IPS-15b (cell line): Measurements from ENCODE around the gene DMGDH.

Experiments used
- H3K27me3 ChIP-seq: one replicate; pipeline ENCODE4 v1.6.1; 2013; ENCODE audit warnings: low read length; ENCODE audit not compliant: control insufficient read depth, insufficient read depth
- H3K36me3 ChIP-seq: one replicate; pipeline ENCODE4 v1.6.1; 2013; ENCODE audit warnings: low read length; ENCODE audit not compliant: control insufficient read depth, insufficient read depth
- H3K4me1 ChIP-seq: one replicate; pipeline ENCODE4 v1.6.1; 2013; ENCODE audit warnings: mild to moderate bottlenecking, low read length; ENCODE audit not compliant: control insufficient read depth, insufficient read depth
- H3K4me3 ChIP-seq: one replicate; pipeline ENCODE4 v1.5.1; 2013; ENCODE audit warnings: low read depth, low read length
- H3K9ac ChIP-seq: one replicate; pipeline ENCODE4 v1.6.1; 2013; ENCODE audit warnings: low read depth, mild to moderate bottlenecking, low read length
- H3K9me3 ChIP-seq: one replicate; pipeline ENCODE4 v1.6.1; 2013; ENCODE audit warnings: mild to moderate bottlenecking, low read length; ENCODE audit not compliant: control insufficient read depth, insufficient read depth

Gene DMGDH

DNA sequence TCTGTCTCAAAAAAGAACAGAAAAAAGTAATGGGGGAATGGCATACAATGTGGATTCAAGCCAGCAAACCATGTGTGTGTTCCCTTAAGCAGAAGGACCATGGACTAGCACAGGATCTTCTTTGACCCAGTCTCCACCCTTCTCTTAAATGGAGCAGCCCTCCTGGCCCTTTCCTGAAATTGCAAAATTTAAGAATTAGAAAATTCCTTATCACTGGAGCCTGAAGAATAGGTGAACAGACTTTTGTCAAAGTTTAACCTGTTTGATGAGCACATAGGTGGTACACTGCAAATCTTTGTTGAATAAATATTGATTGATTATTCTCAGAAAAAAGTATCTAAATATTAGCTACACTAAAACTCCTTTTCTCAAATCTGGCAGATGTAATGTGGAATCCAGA is 12.6 kb downstream of the DMGDH start:
- Histone ChIP-seq H3K9me3 (no peaks in the 10 kb centered on the region), H3K9ac (no peak overlapping the region), H3K27me3 (no peaks in the 10 kb centered on the region), H3K4me3 (no peak overlapping the region), H3K36me3 (no peaks in the 10 kb centered on the region), H3K4me1 (no peaks in the 10 kb centered on the region)

- no peak overlapping the region for H3K4me3 ChIP-seq
- H3K27me3 ChIP-seq = no peaks in the 10 kb centered on the region
- no peaks in the 10 kb centered on the region for H3K36me3 ChIP-seq
- H3K4me1 ChIP-seq = no peaks in the 10 kb centered on the region
- H3K9ac ChIP-seq = no peak overlapping the region
- no peaks in the 10 kb centered on the region for H3K9me3 ChIP-seq
Observed at GRCh38 chr5:79055017-79055416, 14.5 kb downstream of the DMGDH start.

DNA sequence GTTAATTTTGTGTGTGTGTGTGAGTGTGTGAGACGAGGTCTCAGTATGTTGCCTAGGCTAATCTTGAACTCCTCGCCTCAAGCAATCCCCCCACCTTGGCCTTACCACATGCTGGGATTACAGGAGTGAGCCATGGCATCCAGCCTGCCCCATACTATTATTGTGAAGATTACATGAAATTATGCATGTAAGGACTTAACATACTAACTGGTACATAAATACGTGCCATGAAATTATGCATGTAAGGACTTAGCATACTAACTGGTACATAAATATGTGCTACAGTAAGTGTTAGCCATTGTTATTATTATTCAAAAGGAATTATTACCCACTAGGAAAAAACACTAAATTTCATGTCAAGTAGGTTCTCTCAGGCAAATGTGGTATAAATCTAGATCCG is 16.2 kb downstream of the DMGDH start:
- no peaks in the 10 kb centered on the region for H3K4me1 ChIP-seq
- no peak overlapping the region for H3K9ac ChIP-seq
- no peak overlapping the region for H3K4me3 ChIP-seq
- H3K9me3 ChIP-seq = no peaks in the 10 kb centered on the region
- no peaks in the 10 kb centered on the region for H3K27me3 ChIP-seq
- no peaks in the 10 kb centered on the region for H3K36me3 ChIP-seq

DNA sequence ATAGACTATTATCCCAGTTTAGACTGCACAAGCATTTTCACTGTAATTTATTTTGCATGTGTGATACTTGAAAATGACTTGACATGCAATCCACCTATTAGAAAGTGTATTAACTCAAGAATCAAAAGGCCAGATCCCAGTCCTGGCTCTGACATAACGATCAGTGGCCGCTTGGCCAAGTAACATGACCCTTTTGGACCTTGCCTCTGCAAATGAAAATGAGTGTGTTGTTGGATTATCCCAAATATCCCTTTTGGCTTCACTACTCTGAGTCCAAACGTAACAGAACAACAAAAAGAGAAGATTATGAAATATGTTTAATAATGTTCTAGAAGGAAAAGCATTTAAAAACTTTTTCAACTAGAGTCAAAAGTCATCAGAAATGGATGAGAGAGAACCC is 19.0 kb downstream of the DMGDH start:
- no peak overlapping the region for H3K4me3 ChIP-seq
- no peaks in the 10 kb centered on the region for H3K27me3 ChIP-seq
- H3K36me3 ChIP-seq = no peaks in the 10 kb centered on the region
- no peak overlapping the region for H3K9ac ChIP-seq
- no peaks in the 10 kb centered on the region for H3K9me3 ChIP-seq
- no peaks in the 10 kb centered on the region for H3K4me1 ChIP-seq

- H3K9me3 ChIP-seq = no peaks in the 10 kb centered on the region
- H3K9ac ChIP-seq = no peak overlapping the region
- H3K4me1 ChIP-seq = no peaks in the 10 kb centered on the region
- H3K36me3 ChIP-seq = no peaks in the 10 kb centered on the region
- no peak overlapping the region for H3K4me3 ChIP-seq
- H3K27me3 ChIP-seq = no peaks in the 10 kb centered on the region
Observed at GRCh38 chr5:79048437-79048836, 21.0 kb downstream of the DMGDH start.

- no peak overlapping the region for H3K9ac ChIP-seq
- no peaks in the 10 kb centered on the region for H3K27me3 ChIP-seq
- no peaks in the 10 kb centered on the region for H3K9me3 ChIP-seq
- no peaks in the 10 kb centered on the region for H3K36me3 ChIP-seq
- H3K4me3 ChIP-seq = no peak overlapping the region
- no peaks in the 10 kb centered on the region for H3K4me1 ChIP-seq
Observed at GRCh38 chr5:79047199-79047598, 22.3 kb downstream of the DMGDH start.

DNA sequence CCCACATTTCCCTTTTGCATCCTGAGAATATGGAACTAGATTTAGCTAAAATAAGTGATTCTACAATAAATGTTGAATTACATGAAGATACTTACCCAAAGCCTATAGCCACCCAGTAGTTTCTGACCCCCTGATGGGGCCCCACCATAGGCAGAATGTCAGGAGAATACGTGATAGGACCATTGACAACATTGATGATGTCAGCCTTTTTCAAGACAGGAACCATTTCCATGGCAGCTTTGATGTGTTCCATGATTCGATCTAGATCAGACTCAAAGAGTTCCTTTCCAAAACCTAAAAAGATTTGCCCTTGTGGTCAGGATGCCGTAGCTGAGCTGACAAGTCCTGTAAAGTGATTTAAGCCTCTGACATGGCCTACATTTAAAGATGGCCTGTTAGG is 27.3 kb downstream of the DMGDH start:
- Histone ChIP-seq H3K9ac (no peak overlapping the region), H3K9me3 (no peaks in the 10 kb centered on the region), H3K27me3 (no peaks in the 10 kb centered on the region), H3K36me3 (no peaks in the 10 kb centered on the region), H3K4me3 (no peak overlapping the region), H3K4me1 (no peaks in the 10 kb centered on the region)

- Histone ChIP-seq H3K9ac (no peak overlapping the region), H3K36me3 (no peaks in the 10 kb centered on the region), H3K27me3 (no peaks in the 10 kb centered on the region), H3K4me3 (no peak overlapping the region), H3K4me1 (no peaks in the 10 kb centered on the region), H3K9me3 (no peaks in the 10 kb centered on the region)
Observed at GRCh38 chr5:79036769-79037168, 32.7 kb downstream of the DMGDH start.

GRCh38 chr5:79035237-79035636 is 34.2 kb downstream of the DMGDH start:
- Histone ChIP-seq H3K4me1 (no peaks in the 10 kb centered on the region), H3K9ac (no peak overlapping the region), H3K36me3 (no peaks in the 10 kb centered on the region), H3K9me3 (no peaks in the 10 kb centered on the region), H3K27me3 (no peaks in the 10 kb centered on the region), H3K4me3 (no peak overlapping the region)

GRCh38 chr5:79032782-79033181 is 36.7 kb downstream of the DMGDH start:
- Histone ChIP-seq H3K27me3 (no peaks in the 10 kb centered on the region), H3K9ac (no peak overlapping the region), H3K4me1 (no peaks in the 10 kb centered on the region), H3K4me3 (no peak overlapping the region), H3K9me3 (no peaks in the 10 kb centered on the region), H3K36me3 (no peaks in the 10 kb centered on the region)

DNA sequence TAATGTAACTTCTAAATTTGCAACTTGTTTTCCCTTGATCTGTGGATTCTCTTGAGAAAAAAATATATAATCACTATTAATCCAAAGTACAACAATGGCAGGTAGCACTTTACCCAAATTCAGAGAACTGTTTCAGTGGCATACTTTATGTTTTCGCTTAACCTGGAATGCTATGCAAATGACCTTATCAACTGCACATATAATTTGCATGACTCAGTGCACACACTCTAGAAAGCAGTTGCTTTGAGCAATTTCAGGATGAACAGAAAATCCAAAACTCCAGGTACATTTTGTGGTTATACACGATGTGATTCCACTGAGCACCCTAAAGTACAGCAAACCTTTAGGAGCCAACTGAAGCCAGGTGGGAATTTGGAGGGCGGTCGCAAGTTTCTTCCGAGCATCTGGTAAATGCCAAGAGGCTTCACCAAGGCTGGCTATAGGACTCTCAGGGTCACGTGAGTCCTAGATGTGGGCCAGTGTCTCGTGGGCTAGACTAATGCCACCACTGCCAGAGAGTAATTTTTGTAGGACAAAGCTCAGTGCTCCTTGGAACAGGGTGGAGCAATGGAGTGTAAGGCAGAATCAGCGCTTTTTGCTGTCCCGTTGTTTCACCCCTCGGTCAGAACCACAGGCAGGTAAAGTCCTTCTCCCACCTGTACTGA is 37.3 kb downstream of the DMGDH start:
- Histone ChIP-seq H3K9ac (no peak overlapping the region), H3K4me1 (no peaks in the 10 kb centered on the region), H3K4me3 (no peak overlapping the region), H3K36me3 (no peaks in the 10 kb centered on the region), H3K27me3 (no peaks in the 10 kb centered on the region), H3K9me3 (no peaks in the 10 kb centered on the region)

GRCh38 chr5:79031485-79031867 is 38.0 kb downstream of the DMGDH start:
- no peak overlapping the region for H3K9ac ChIP-seq
- no peak overlapping the region for H3K4me3 ChIP-seq
- no peaks in the 10 kb centered on the region for H3K27me3 ChIP-seq
- H3K36me3 ChIP-seq = no peaks in the 10 kb centered on the region
- no peaks in the 10 kb centered on the region for H3K9me3 ChIP-seq
- H3K4me1 ChIP-seq = no peaks in the 10 kb centered on the region
